NCI-H510A treated with DMSO at 0.1 percent for 48 hours (cell line): ENCODE data around the gene CPED1.
A peak's percentile ranks its signal among the peaks of the same experiment; 100 is the strongest.
"Not testable (repeated sequence)": the region's sequence is repeated elsewhere in the genome, so short reads cannot be mapped to it uniquely, and the experiment has no call there.

ENCODE experiments used
- DNase-seq: peaks from one replicate; lab custom pipeline; 2025; lab: John Stamatoyannopoulos, UW

Gene CPED1

DNA sequence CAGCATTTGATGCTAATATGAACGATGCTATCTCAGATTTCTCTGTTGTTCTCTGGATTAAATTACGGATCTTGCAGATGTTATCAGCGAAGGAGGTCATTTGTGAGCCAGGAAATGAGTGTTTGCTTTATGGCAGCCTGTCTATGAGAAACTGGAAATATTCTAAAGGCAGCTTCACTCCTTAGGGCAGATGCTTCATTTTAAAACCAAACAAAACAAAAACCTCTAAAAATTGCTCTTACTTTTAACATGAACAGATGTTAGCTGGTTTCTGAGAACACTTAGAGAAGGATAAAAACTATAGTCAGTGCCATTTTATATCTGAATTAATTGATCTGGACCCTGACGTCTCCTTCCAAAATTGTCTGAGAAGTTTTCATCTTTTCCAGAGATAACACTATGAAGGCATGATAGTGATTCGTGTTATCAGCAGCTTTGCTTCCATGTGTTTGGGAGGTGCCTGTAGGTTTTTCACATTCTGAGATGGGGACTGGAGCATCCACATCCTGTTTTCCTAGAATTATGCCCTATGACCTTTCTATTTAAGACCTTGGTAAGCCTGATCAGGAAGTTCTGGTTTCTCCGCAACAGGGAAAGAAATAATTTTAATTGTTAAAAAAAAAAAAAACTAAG, 53.1 kb downstream of the CPED1 start:
- DNase-seq = peak; percentile 11

DNA sequence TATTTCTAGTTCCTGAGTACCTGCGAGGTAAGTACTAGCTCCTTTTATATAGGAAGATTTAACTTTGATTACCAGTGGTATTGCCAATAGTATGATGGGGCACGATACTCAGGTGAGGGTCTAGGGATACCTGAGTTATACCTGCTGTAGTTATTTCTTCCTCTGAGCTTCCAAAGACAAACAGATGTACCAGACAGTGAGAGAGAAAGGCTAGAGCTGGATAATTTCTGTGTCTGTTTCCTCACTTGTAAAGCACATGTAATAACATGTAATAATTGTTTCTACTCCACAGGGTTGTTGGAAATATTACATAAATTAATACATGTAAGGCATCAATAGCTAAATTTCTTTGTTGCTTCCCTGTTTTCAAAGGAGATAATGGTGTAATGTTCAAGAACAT, 53.7 kb downstream of the CPED1 start:
- no peak for DNase-seq

DNA sequence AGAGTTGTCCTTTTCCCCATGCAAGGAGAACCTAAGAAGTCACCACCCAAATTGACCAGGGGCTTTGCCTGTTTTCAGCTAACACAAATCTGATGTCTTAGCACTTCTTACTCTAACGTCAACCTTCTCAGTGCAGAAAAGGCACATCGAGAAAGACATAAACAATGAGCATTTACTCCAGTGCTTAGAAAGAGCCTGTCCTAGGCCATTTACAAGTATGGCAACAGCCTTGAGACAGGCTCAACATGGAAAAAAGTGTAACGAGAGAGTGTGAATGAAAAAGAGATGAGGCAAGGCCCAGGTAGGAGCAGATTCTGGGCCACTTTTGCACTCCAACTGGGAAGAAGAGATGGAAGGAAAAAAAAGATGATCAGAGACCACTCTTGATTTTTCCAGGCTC, 54.4 kb downstream of the CPED1 start:
- no peak for DNase-seq

DNA sequence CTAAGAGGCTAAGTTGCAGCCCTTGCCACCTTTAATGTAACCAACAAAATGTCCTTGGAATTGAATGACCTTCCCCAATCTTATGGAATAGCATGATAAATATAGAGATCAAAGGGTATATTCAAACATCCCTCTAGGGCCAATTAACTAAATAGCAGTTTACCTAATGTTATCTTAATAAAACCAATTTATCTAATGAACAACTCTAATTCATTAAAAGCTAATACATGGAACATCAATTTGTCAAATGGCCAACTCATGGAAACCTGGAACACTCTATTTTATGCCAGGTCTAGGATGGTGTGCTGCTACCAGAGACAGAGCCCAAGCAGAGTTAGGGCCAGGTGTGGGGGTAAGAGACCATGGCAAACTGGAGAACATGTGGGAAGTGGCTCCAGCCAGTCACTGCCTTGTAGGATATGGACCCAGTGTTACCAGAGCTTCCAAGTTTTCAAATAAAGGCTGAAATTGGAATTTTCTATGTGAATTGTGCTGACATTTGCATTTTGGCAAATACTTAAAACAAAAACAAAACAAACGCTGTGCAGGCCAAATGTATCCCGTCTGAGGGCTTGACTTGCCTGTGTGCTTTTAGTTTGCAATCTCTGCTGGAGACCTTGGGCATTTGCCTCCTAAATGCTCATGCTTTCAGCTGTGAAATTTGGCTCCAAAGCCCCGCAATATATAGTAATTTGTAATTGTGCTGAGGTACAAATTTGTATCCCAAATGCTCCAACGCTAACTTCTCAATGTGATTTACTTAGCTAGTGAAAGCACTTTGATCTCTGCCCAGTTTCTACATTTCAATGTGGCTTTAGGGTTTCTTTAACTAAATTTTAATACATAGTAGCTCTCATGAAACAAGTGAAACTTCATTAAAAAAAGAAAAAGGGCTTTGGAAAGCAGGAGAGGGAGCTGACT, 55.1 kb downstream of the CPED1 start:
- DNase-seq = no peak

DNA sequence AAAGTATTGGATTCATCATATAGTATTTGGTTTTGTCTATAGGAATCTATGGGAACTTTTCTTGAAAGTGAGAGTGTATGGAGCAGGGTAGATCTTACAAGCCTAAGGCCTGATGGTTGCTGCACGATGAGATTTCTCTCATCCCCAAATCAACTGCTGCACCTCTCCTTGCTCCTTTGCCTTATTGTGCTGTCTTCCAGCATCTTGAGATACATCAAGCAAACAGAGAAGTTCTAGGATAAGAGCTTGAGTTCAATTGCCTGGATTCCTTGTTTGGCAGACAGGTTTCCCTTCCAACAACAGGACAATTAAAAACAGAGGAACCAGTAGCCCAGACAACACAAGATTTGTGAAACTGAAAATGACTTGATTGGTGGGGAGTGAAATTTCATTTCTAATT, 56.6 kb downstream of the CPED1 start:
- DNase-seq = no peak

DNA sequence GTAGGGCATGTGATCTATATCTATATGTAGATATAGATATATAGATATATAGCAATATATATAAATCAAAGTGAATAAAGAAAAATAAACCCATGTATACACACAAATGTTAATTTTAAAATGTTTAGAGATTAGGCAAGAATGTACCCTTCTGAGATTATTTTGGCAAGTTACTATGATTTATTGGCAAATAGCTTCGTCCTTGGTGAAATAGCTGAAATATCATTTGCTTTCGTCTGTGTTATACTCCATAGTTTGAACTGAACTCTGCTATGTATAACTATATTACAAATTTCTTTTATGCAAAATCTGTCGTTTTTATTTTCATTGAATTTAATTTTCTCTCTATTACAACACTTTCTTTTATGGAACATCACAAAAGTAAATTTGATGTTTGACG, 57.5 kb downstream of the CPED1 start:
- no peak for DNase-seq

DNA sequence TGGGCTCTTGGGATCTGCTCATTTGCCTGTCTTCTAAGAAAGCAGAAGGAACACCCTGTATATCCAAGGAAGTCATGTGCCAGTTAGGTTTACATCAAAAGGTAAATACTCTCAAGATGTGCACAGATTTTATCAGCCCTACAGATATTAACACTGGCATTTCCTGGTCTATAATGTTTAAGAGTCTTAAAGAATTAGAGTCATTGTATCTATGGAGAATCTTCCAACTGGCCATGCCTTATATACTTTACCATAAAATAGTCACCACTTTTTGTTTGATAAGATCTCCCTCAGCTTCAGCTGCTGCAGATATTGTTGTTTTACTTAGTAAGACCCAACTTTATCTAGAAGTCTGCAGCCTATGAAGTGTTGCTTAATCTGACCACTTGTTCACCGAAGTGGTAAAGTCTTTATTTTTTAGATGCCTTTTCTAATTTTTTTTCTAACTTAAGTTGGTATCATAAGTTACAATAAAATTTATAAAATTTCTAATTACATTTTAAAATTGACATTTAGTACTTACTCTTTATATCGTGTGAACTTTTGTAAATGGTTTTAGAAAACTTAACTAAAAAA, 58.5 kb downstream of the CPED1 start:
- no peak for DNase-seq

DNA sequence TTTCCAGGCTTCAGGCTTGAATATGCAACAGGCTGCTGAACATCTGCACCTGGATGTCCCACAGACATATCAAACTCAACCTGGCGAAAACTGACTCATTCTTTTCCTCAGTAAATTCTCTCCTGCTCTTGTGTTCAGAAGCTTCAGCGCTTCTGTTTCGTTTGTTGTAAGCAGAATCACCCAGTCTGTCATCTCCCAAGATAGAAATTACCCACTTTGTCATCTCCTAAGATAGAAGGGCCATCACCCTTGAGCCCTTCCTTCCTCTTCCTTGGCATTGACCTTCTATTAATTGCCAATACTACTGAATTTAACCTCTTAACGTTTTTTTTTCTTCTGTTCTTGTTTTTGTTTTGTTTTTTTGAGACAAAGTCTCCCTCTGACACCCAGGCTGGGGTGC, 59.7 kb downstream of the CPED1 start:
- no peak for DNase-seq

DNA sequence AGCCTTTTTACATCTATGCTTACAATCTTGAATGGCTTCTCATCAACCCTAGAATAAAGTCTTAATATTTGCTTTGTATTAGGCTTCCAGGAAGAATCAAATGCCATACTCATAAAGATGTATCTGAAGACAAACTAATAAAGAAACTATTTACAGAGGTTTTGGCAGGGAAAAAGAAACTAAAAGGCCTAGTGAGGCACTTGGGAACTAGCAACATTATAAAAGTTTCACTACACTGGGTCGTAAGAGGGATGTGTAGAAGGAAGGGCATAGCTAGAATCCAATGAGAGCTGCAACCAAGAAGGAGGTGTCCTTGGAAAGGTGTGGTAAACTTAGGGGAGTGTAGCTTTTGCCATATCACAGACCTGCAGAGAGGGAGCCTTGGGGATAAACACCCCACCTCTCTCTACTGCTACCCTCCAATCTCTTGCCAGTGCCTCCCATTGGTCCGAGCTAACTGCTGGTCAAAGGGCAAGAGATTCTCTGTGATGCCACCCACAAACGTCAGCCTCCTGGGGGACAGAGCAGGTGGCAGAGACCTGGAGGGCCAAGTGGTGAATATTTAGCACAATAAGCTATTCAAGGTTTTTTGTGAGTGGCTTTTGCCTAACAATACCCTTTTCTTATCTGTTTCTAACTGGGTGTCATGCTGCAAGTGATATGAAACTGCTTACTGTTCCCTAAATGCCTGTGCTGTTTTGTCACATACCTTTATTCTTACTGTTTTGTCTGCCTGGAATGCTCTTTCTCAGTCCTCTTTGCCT, 60.7 kb downstream of the CPED1 start:
- no peak for DNase-seq

DNA sequence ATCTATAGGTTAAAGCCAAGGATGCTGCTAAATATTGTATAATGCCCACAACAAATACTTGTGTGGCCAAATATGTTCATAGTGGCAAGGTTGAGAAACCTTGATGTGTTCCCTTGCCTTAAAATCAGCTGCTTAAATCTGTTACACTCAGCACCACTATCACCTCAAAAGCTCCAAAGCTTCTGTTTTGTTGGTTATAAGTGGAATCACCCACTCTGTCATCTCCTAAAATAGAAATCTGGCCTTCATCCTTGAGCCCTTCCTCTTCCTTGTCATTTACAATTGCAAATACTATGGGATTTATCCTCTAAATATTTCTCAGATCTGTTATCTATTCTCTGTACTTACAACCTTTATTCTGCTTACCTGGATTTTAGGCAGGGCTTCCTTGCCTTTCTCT, 61.4 kb downstream of the CPED1 start:
- DNase-seq = no peak

DNA sequence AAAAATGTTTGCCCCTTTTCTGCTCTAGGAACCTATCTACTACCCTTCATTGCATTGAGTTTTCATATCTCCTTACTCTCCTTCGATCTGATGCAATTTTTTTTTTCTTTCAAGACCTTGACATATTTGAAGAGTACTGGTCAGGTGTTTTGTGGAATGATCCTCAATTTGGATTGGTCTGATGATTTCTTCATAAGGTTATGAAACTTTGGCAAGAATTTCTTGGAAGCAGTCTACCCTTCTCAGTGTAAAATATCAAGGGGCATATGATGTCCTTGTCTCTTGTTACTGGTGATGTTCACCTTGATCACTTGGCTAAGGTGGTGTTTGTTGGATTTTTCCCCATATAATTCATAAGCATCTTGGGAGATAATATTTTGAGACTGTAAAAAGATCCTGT, 64.7 kb downstream of the CPED1 start:
- DNase-seq = no peak

DNA sequence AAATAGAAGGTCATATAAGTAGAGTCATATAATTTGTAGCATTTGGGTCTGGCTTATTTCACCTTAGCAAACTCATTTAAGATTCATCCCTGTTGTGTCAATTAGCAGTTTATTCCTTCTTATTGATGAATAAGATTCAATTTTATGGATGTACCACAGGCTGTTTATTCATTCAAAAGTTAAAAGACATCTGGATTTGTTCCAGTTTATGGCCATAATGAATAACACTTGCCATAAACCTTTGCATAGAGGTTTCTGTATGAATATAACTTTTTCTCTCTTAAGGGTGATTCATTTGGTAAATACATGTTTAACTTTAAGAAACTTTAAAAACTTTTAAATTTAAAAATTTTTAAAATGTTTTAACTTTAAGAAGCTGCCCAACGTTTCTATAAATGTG, 66.4 kb downstream of the CPED1 start:
- DNase-seq = no peak

DNA sequence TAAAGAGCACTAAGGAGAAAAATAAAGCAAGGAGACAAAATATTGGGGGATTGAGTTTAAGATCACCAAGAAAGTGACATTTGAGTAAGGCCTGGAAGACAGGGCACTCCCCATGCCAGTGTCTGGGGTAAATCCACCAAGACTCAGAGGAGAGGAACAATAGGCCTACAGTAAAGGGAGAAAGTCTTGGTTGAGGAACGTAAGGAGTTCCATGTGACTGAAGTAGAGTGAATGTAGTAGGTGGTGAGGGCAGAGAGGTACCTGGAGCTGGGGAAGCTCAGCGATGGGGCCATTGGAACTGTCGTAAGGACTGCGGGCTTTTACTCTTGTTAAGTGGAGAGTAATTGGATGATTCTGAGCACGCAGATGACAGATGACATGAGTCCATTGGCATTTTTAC, 69.4 kb downstream of the CPED1 start:
- DNase-seq = no peak

DNA sequence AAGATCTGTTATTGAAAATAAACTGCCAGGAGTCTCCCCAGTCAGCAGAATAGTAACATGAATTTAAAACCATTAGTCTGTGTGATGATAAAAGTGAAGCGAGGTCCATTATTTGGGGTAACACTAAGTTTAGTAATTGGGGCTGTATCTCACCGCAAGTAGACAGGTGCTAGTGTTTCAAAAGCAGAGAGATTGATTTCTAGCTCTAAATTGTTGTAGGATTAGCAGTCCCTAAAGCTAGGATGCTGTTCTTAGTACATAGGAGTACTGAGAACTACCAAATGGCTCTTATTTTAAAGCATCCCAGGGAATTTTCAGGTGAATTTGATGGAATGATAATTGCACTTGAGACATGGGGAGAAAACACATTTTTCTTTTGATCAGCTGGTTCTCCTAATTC, 70.5 kb downstream of the CPED1 start:
- no peak for DNase-seq

DNA sequence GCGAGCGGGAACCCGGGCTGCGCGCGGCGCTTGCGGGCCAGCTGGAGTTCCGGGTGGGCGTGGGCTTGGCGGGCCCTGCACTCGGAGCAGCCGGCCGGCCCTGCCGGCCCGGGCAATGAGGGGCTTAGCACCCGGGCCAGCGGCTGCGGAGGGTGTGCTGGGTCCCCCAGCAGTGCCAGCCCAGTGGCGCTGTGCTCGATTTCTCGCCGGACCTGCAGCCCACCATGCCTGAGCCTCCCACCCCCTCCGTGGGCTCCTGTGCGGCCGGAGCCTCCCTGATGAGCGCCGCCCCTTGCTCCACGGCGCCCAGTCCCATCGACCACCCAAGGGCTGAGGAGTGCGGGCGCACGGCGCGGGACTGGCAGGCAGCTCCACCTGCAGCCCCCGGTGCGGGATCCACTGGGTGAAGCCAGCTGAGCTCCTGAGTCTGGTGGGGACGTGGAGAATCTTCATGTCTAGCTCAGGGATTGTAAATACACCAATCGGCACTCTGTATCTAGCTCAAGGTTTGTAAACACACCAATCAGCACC, 71.5 kb downstream of the CPED1 start:
- not testable (repeated sequence) for DNase-seq

DNA sequence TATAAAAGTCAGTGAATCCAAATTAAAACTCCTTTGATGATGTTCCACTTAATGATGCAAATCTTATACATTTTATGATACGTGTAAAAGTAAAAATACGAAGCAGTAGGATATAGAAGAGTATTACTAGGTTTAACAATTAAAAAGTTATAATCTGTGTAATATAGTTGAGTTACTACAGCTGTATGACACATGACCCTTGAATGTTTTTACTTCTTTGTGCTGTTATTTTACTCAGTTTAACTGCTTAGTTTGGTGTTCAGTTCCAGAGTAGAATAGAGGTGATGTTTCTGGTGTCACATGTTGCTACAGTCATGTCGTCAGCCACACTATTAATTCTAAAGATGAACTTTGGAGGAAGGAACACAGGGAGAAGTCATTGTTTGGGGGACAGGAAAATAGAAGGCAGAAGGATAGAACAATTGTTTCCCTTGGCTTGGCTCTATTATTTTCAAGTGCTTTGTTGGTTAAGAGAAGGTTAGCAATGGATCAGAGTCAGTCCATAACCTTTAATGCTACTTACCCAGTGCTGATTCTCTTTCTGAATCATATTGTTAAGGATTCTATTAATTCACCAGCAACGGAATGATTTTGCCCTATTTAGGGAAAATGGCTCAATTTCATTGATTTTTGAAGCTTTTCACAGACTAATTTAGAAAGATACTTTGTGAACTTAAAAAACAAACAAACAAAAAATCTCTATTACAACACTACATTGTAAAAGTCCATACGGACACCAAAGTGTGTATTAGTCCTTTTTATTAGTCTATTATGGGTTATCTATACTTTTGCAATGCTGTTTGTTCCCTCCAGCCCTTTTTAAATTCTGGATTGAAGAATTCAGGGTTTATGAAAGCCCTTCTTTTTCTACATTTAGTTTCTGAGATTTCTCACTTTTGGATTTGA, 73.4 kb downstream of the CPED1 start:
- no peak for DNase-seq

DNA sequence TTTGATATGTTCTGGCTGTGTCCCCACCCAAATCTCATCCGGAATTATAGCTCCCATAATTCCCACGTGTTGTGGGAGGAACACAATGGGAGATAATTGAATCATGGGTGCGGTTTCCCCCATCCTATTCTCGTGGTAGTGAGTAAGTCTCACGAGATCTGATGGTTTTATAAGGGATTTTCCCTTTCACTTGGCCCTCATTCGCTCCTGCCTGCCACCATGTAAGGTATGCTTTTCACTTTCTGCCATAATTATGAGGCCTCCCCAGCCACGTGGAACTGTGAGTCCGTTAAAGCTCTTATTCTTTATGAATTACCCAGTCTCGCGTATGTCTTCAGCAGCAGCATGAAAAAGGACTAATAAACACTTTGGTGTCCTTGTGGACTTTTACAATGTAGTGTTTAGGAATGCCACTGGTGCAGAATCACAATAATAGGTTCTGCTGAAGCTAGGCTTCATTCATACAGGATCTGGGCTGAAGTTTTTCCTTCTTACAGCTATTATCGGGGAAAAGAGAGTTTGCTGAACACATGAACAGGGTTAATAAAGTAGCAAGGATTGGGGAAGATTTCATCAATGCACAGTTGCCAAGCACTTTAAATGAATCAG, 74.3 kb downstream of the CPED1 start:
- DNase-seq = no peak

DNA sequence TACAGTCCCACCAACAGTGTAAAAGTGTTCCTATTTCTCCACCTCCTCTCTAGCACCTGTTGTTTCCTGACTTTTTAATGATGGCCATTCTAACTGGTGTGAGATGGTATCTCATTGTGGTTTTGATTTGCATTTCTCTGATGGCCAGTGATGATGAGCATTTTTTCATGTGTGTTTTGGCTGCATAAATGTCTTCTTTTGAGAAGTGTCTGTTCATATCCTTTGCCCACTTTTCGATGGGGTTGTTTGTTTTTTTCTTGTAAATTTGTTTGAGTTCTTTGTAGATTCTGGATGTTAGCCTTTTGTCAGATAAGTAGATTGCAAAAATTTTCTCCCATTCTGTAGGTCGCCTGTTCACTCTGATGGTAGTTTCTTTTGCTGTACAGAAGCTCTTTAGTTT, 79.2 kb downstream of the CPED1 start:
- not testable (repeated sequence) for DNase-seq

DNA sequence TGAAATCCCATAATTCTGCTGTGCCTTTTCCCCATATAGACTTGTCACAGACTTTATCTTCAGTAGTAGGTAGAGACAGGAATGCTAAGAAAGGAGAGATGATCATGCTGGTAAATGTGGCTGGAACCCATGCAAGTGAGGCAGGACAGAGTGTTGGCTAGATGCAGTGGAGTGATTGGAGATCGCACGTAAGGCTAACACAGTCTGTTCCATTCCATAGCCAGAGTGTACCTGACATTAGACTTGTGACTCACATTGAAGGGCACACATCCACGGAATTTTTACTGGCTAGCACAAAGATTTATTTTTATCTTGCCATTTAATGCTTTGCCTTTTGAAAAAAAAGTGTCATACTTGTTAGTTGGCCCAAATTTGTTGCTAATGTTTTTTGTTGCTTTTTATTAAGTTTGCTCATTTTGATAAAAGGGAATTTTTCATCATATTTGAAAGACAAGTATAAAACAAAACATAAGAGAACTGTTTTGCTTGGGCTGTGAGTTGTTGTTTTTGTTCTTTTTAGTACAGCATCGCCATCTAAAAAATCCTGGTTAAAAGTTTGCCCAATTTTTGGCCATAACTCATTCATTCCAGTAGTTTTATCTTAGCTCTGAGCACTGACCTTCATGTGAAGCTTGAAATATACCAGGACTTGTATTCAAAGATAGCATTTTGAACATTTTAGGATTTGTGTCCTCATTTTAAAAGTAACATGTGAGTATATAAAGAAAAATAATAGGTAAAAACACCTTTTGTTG, 81.0 kb downstream of the CPED1 start:
- DNase-seq = no peak

DNA sequence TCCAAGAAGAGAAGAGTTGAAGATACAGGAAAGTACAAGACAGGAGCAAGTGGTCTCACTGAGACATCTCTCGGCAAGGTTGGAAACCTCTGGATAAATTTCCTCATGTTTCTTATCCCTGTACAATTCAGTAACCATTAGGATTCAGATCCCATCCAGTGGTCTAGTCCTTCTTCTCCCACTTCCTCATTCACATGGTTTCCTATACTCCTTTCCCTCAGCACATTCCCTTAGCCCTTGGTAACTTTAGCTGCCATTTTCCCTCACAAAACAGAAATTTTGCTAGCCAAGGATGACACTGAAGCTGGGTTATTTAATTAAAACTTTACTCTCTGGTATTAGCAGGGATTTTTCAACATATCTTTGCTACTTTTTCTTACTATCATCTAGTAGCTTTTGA, 82.6 kb downstream of the CPED1 start:
- DNase-seq = no peak
